SK-N-SH (cell line): ENCODE results near the gene NAV2. TPM values are rescaled to one million over a fixed set of nuclear protein-coding genes. Genes with fewer than 3 reads are reported as not detected.

Source experiments
- CTCF ChIA-PET: fragments of 300-600, 350-600 bp; formaldehyde crosslinking; extraction: SDS; loops from one replicate; lab custom pipeline; 2021; lab: Yijun Ruan, JAX
- POLR2A ChIA-PET: fragments of 350-600 bp; sonication (Branson Sonifier 250); formaldehyde crosslinking; extraction: SDS; loops from one replicate; lab custom pipeline; 2020; ENCODE audit warnings: antibody characterized with exemption, inconsistent platforms; lab: Yijun Ruan, JAX
- DNase-seq: peaks from one replicate; pipeline ENCODE4 v3.0.0; 2012
- H2AFZ ChIP-seq: fragments of 200-600 bp; sonication (generic); 2 replicates; pipeline ENCODE4 v1.8.1; 2016; ENCODE audit warnings: antibody characterized with exemption, mild to moderate bottlenecking, low read depth
- H3F3A ChIP-seq: fragments of 200-600 bp; sonication (generic); replicated peaks from 2 replicates; pipeline ENCODE3; 2016; ENCODE audit warnings: antibody characterized with exemption, mild to moderate bottlenecking; ENCODE audit not compliant: insufficient read depth
- H3K27ac ChIP-seq, 2 experiments: fragments of 200-500 bp in 1 of 2; fragments of 200-600 bp in 1 of 2; sonication (Bioruptor generic) in 1 of 2; sonication (generic), shearing (Covaris generic) in 1 of 2; 2 replicates each; pipeline versions ENCODE4 v1.5.1 to v1.6.1; 2014 to 2016; ENCODE audit warnings: low read depth in 2 of 2, inconsistent platforms in 1 of 2, low read length in 1 of 2, mild to moderate bottlenecking in 1 of 2, mixed read lengths in 1 of 2
- H3K27me3 ChIP-seq: fragments of 200-600 bp; sonication (generic), shearing (Covaris generic); 2 replicates; pipeline ENCODE4 v1.6.1; 2016; ENCODE audit warnings: mixed run types; ENCODE audit not compliant: insufficient read depth
- H3K36me3 ChIP-seq, 2 experiments: fragments of 200-500 bp in 1 of 2; fragments of 200-600 bp in 1 of 2; sonication (Bioruptor generic) in 1 of 2; sonication (generic) in 1 of 2; replicated peaks in 1 of 2; 2 replicates each; pipeline versions ENCODE3 to v1.5.1; 2014 to 2016; ENCODE audit warnings: low read length in 1 of 2, mild to moderate bottlenecking in 1 of 2; ENCODE audit not compliant: insufficient read depth in 2 of 2, control insufficient read depth in 1 of 2
- H3K4me1 ChIP-seq, 2 experiments: fragments of 200-500 bp in 1 of 2; fragments of 200-600 bp in 1 of 2; sonication (Bioruptor generic) in 1 of 2; sonication (generic), shearing (Covaris generic) in 1 of 2; 2 replicates each; pipeline versions ENCODE4 v1.5.1 to v1.6.1; 2014 to 2016; ENCODE audit warnings: low read depth in 1 of 2, low read length in 1 of 2, mixed run types in 1 of 2; ENCODE audit not compliant: insufficient read depth in 2 of 2, control insufficient read depth in 1 of 2
- H3K4me2 ChIP-seq: fragments of 200-600 bp; sonication (generic), shearing (Covaris generic); 2 replicates; pipeline ENCODE4 v1.6.1; 2017; ENCODE audit warnings: mixed run types
- H3K4me3 ChIP-seq, 2 experiments: fragments of 200-500 bp in 1 of 2; fragments of 200-600 bp in 1 of 2; sonication (Bioruptor generic) in 1 of 2; sonication (generic), shearing (Covaris generic) in 1 of 2; 2 replicates each; pipeline versions ENCODE4 v1.5.1 to v1.8.1; 2014 to 2016; ENCODE audit warnings: low read depth in 2 of 2, inconsistent platforms in 1 of 2, low read length in 1 of 2, mild to moderate bottlenecking in 1 of 2, mixed read lengths in 1 of 2, moderate library complexity in 1 of 2
- H3K79me2 ChIP-seq: fragments of 200-600 bp; sonication (generic); 2 replicates; pipeline ENCODE4 v1.8.1; 2017; ENCODE audit warnings: mild to moderate bottlenecking; ENCODE audit not compliant: insufficient read depth
- H3K9ac ChIP-seq: fragments of 200-600 bp; sonication (generic); 2 replicates; pipeline ENCODE4 v1.6.1; 2017; ENCODE audit warnings: mixed run types
- H3K9me2 ChIP-seq: fragments of 200-600 bp; sonication (generic); 2 replicates; pipeline ENCODE4 v1.6.1; 2017; ENCODE audit warnings: mixed run types
- H3K9me3 ChIP-seq: fragments of 200-600 bp; sonication (generic); 2 replicates; pipeline ENCODE4 v1.6.1; 2017; ENCODE audit warnings: mixed run types, mild to moderate bottlenecking, moderate library complexity
- H4K20me1 ChIP-seq: fragments of 200-600 bp; sonication (generic); 2 replicates; pipeline ENCODE4 v1.6.1; 2017; ENCODE audit warnings: mild to moderate bottlenecking, mixed run types; ENCODE audit not compliant: insufficient read depth
- CTCF ChIP-seq: fragments of 200-600 bp; sonication (generic); IDR thresholded peaks from 2 replicates; pipeline ENCODE4 v1.6.1; 2017; ENCODE audit warnings: antibody characterized with exemption, mild to moderate bottlenecking, moderate library complexity
- EP300 ChIP-seq, 2 experiments: IDR thresholded peaks; 2 replicates each; pipeline versions ENCODE4 v1.4.0 to v1.6.1; 2012; ENCODE audit warnings: borderline replicate concordance in 1 of 2, low read depth in 1 of 2, low read length in 1 of 2
- FOSL2 ChIP-seq: IDR thresholded peaks from 2 replicates; pipeline ENCODE4 v1.4.0; 2012; ENCODE audit warnings: low read depth, mild to moderate bottlenecking, moderate library complexity, borderline replicate concordance
- GATA2 ChIP-seq: sonication (generic); formaldehyde crosslinking; IDR thresholded peaks from 2 replicates; pipeline ENCODE4 v1.5.0; 2020; ENCODE audit warnings: mild to moderate bottlenecking, missing genetic modification reagents
- MXI1 ChIP-seq: IDR thresholded peaks from 2 replicates; pipeline ENCODE4 v1.6.1; 2012; ENCODE audit warnings: mild to moderate bottlenecking, low read depth, low read length, improper control_type of control experiment
- NRF1 ChIP-seq: IDR thresholded peaks from 2 replicates; pipeline ENCODE4 v1.6.1; 2012; ENCODE audit warnings: low read depth, mild to moderate bottlenecking, low read length
- TEAD4 ChIP-seq: IDR thresholded peaks from 2 replicates; pipeline ENCODE4 v1.4.0; 2012; ENCODE audit warnings: mild to moderate bottlenecking, borderline replicate concordance; ENCODE audit not compliant: insufficient read depth
- USF1 ChIP-seq: IDR thresholded peaks from 2 replicates; pipeline ENCODE4 v1.4.0; 2012; ENCODE audit warnings: low read depth, borderline replicate concordance
- YY1 ChIP-seq: IDR thresholded peaks from 2 replicates; pipeline ENCODE4 v1.4.0; 2012; ENCODE audit warnings: low read depth, mild to moderate bottlenecking
- WGBS: methylation state at CpG from one replicate; pipeline ENCODE4 v1.1.6; 2017; ENCODE audit warnings: low lambda C conversion rate; 5-methylcytosine and 5-hydroxymethylcytosine counted together
- polyA plus RNA-seq, 3 experiments: library from polyadenylated mRNA; depleted of rRNA; stranded (reverse); fragments of >200 nt; gene quantifications; 2 replicates each; pipeline ENCODE4 v1.2.3, GENCODE V29; 2012
- TF ChIP-seq, protein P1 (sequence below): IDR thresholded peaks from 2 replicates; pipeline ENCODE4 v1.4.0; 2012; ENCODE audit warnings: low read depth
- TF ChIP-seq, protein P2 (sequence below): IDR thresholded peaks from 2 replicates; pipeline ENCODE4 v1.4.0; 2012; ENCODE audit warnings: low read depth, borderline replicate concordance

The NAV2 gene
- polyA plus RNA-seq, 1 of the 3 experiments (the other 2 are of a cell fraction), result 26.2 TPM

- no peak overlapping the region for H2AFZ ChIP-seq
- no peak overlapping the region for H3K27ac ChIP-seq
- no peak overlapping the region for H3K9ac ChIP-seq
- no peak overlapping the region for H3K4me3 ChIP-seq
- WGBS, result 89% methylated on average over 5 of the region's 5 CpGs
- H3K4me1 ChIP-seq, result no peaks in the 10 kb centered on the region
- H3F3A ChIP-seq, result no peaks in the 10 kb centered on the region
- no peaks in the 10 kb centered on the region for H3K9me2 ChIP-seq
- no peaks in the 10 kb centered on the region for H3K9me3 ChIP-seq
- ChIA-PET CTCF (interaction anchor here (1.6 to 7.0 kb wide), 4 partner anchors 7 to 218 kb away, joined by 4 to 97 read pairs (median 23); no protein-coding TSS in a partner anchor), POLR2A (no interaction called here)
- H3K4me2 ChIP-seq, result no peak overlapping the region
- TF ChIP-seq, protein P1, sequence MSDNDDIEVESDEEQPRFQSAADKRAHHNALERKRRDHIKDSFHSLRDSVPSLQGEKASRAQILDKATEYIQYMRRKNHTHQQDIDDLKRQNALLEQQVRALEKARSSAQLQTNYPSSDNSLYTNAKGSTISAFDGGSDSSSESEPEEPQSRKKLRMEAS, result no peak
- TF ChIP-seq CTCF, result no peak
- no peak for TF ChIP-seq USF1
- TF ChIP-seq NRF1, result no peak
- TF ChIP-seq, protein P2, sequence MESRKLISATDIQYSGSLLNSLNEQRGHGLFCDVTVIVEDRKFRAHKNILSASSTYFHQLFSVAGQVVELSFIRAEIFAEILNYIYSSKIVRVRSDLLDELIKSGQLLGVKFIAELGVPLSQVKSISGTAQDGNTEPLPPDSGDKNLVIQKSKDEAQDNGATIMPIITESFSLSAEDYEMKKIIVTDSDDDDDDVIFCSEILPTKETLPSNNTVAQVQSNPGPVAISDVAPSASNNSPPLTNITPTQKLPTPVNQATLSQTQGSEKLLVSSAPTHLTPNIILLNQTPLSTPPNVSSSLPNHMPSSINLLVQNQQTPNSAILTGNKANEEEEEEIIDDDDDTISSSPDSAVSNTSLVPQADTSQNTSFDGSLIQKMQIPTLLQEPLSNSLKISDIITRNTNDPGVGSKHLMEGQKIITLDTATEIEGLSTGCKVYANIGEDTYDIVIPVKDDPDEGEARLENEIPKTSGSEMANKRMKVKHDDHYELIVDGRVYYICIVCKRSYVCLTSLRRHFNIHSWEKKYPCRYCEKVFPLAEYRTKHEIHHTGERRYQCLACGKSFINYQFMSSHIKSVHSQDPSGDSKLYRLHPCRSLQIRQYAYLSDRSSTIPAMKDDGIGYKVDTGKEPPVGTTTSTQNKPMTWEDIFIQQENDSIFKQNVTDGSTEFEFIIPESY, result no peak
- no peak for TF ChIP-seq MXI1
- no peak for TF ChIP-seq YY1
- no peak for TF ChIP-seq GATA2 (CRISPR knock-in tag)
- TF ChIP-seq FOSL2, result no peak
- no peak for TF ChIP-seq EP300 (IDR thresholded peaks at IDR 0.05; ENCODE audit: borderline replicate concordance in 1 of 2, low read depth in 1 of 2, low read length in 1 of 2)
- no peak for TF ChIP-seq TEAD4
- H3K27me3 ChIP-seq, result no peaks in the 10 kb centered on the region
- H4K20me1 ChIP-seq, result no peaks in the 10 kb centered on the region
- DNase-seq, result no peak
- no peaks in the 10 kb centered on the region for H3K36me3 ChIP-seq
- H3K79me2 ChIP-seq, result no peaks in the 10 kb centered on the region
These were observed 422.5 kb downstream of the NAV2 start for GRCh38 chr11:20134991-20135736.
